GM19099 (cell line): ENCODE data around the gene SDK1.

ENCODE experiments used
- POLR2A ChIP-seq: IDR thresholded peaks from 3 replicates; pipeline ENCODE4 v1.6.1; 2011; ENCODE audit warnings: low read depth; ENCODE audit not compliant: insufficient read length; ENCODE audit errors: extremely low read depth

The SDK1 gene

GRCh38 chr7:3636131-3636860, 335.2 kb downstream of the SDK1 start:
- TF ChIP-seq POLR2A, result no peak

- no peak for TF ChIP-seq POLR2A
These were observed 338.2 kb downstream of the SDK1 start for GRCh38 chr7:3639253-3639652.

GRCh38 chr7:3641582-3641981, 340.5 kb downstream of the SDK1 start:
- no peak for TF ChIP-seq POLR2A

- TF ChIP-seq POLR2A, result no peak
These were observed 342.0 kb downstream of the SDK1 start for GRCh38 chr7:3643091-3643490.

GRCh38 chr7:3648276-3648675, 347.2 kb downstream of the SDK1 start:
- no peak for TF ChIP-seq POLR2A

- no peak for TF ChIP-seq POLR2A
These were observed 348.2 kb downstream of the SDK1 start for GRCh38 chr7:3649250-3649649.

GRCh38 chr7:3649678-3650440, 348.8 kb downstream of the SDK1 start:
- no peak for TF ChIP-seq POLR2A

GRCh38 chr7:3650844-3651243, 349.8 kb downstream of the SDK1 start:
- no peak for TF ChIP-seq POLR2A

- no peak for TF ChIP-seq POLR2A
These were observed 354.6 kb downstream of the SDK1 start for GRCh38 chr7:3655635-3656034.

- no peak for TF ChIP-seq POLR2A
These were observed 356.2 kb downstream of the SDK1 start for GRCh38 chr7:3657206-3657605.

- no peak for TF ChIP-seq POLR2A
These were observed 367.7 kb downstream of the SDK1 start for GRCh38 chr7:3668743-3669142.

GRCh38 chr7:3670898-3671297, 369.8 kb downstream of the SDK1 start:
- no peak for TF ChIP-seq POLR2A

- TF ChIP-seq POLR2A, result no peak
These were observed 372.5 kb downstream of the SDK1 start for GRCh38 chr7:3673524-3673923.

GRCh38 chr7:3678314-3678810, 377.3 kb downstream of the SDK1 start:
- no peak for TF ChIP-seq POLR2A

GRCh38 chr7:3682028-3682710, 381.1 kb downstream of the SDK1 start:
- no peak for TF ChIP-seq POLR2A
